Spleen (tissue), 7 donors: ENCODE measurements around the gene MORN4.

ENCODE experiments used
- POLR2A ChIP-seq, 3 donors: fragments of 450-650 bp; IDR thresholded peaks; one replicate each; pipeline ENCODE4 v1.5.1; 2017; ENCODE audit warnings: antibody characterized with exemption in 3 of 3, mild to moderate bottlenecking in 1 of 3
- POLR2AphosphoS5 ChIP-seq, 3 donors: sonication (generic); formaldehyde crosslinking; IDR thresholded peaks; one replicate each; pipeline ENCODE4 v1.5.1; 2017; ENCODE audit warnings: antibody characterized with exemption in 3 of 3
- TF ChIP-seq, protein P1 (sequence below), 11 experiments: fragments of 200-600 bp in 7 of 11; fragments of 450-650 bp in 4 of 11; sonication (generic) in 4 of 11; IDR thresholded peaks in 8 of 11; conservative IDR thresholded peaks in 3 of 11; 1 replicate in 7 of 11; 2 replicates in 4 of 11; pipeline versions ENCODE4 v1.4.0 to v1.8.0; 2016 to 2021; ENCODE audit warnings: antibody characterized with exemption in 11 of 11, inconsistent platforms in 4 of 11, mild to moderate bottlenecking in 1 of 11
- donor health status: DM: no; HTN: no; CAD: no; lungs with moderate emphysema.
- donor health status: DM: no; HTN: no; CAD: no.
- donor health status: DM: no; HTN: no; CAD: no.

DNA sequence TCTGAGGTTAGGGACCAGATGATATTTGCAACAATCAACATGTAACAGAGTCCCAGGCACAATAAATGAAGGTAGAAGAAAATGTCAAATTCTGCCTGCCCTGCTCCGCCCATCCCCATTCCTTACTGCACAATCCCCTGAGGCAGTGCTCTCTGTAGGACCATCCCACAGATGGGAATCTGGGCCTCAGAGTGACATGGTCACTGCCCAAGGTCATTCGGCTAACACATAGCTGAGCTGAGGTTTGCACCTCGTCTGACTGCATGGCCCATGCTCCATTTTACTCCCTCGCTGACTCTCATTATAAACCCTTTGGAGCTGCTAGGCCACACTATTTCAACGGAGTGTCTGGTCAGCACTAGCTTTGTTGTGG is 47.9 kb downstream of the MORN4 start:
- TF ChIP-seq, protein P1, sequence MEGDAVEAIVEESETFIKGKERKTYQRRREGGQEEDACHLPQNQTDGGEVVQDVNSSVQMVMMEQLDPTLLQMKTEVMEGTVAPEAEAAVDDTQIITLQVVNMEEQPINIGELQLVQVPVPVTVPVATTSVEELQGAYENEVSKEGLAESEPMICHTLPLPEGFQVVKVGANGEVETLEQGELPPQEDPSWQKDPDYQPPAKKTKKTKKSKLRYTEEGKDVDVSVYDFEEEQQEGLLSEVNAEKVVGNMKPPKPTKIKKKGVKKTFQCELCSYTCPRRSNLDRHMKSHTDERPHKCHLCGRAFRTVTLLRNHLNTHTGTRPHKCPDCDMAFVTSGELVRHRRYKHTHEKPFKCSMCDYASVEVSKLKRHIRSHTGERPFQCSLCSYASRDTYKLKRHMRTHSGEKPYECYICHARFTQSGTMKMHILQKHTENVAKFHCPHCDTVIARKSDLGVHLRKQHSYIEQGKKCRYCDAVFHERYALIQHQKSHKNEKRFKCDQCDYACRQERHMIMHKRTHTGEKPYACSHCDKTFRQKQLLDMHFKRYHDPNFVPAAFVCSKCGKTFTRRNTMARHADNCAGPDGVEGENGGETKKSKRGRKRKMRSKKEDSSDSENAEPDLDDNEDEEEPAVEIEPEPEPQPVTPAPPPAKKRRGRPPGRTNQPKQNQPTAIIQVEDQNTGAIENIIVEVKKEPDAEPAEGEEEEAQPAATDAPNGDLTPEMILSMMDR (IDR thresholded peaks at IDR 0.05 in 8 of 11, conservative IDR thresholded peaks at IDR 0.05 in 3 of 11): no peak
- no peak for TF ChIP-seq POLR2AphosphoS5 (IDR thresholded peaks at IDR 0.05)
- no peak for TF ChIP-seq POLR2A (IDR thresholded peaks at IDR 0.05)
